GM19099 (cell line): ENCODE measurements around the gene POMT1.

ENCODE experiments used
- POLR2A ChIP-seq: IDR thresholded peaks from 3 replicates; pipeline ENCODE4 v1.6.1; 2011; ENCODE audit warnings: low read depth; ENCODE audit not compliant: insufficient read length; ENCODE audit errors: extremely low read depth

The POMT1 gene

GRCh38 chr9:131502781-131503625 lies at the start of gene POMT1:
TSS of gene POMT1 (plus strand) at chr9:131502918. CDS start at chr9:131504219, 1,301 bp downstream.
- TF ChIP-seq POLR2A, result peak; percentile 67

GRCh38 chr9:131454028-131454427 lies 48.7 kb upstream of the POMT1 start:
- no peak for TF ChIP-seq POLR2A

DNA sequence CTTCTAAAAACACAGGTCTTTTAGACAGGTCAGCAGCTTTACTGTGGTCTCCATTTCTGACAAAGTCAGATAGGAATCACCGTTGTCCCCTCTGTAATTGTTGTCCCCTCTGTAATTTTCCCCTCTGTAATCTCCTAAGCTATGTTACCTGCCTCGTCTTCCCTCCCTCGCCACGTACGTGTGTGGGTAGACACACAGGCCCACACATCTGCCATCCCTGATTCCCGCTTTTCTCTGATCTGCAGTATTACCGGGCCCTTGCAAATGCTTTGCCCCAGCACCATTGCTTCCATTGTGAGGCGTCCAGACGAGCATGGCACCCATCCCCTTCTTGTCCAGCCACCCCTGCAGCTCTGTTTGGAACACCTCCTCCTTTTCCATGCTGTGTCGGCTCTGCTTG lies 45.0 kb upstream of the POMT1 start:
- TF ChIP-seq POLR2A, result no peak

- TF ChIP-seq POLR2A, result no peak
Measured at GRCh38 chr9:131459056-131459455, 43.7 kb upstream of the POMT1 start.

GRCh38 chr9:131461166-131461565 lies 41.6 kb upstream of the POMT1 start:
- TF ChIP-seq POLR2A, result no peak

GRCh38 chr9:131464354-131465000 lies 38.2 kb upstream of the POMT1 start:
- TF ChIP-seq POLR2A, result no peak

GRCh38 chr9:131465401-131465800 lies 37.3 kb upstream of the POMT1 start:
- no peak for TF ChIP-seq POLR2A

GRCh38 chr9:131467214-131467935 lies 35.3 kb upstream of the POMT1 start:
- no peak for TF ChIP-seq POLR2A

DNA sequence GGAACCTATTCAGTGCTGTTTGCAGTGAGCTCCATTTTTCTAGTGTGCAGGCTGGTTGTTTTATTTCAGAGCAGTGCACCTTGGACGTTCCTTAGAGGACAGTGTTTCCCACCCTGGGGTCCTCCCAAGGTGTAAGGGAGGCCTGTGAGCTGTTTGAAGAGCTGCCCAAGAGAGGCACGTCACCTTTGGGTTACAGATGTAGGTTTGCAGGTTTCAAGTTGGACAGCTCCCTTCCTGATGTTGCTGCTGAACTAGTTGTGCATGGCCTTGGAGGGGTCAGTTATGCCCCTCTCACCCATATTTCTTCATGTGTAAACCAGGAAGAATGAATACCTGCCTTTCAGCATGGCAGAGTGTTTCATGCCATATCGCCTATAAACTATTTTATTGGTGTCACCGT lies 34.7 kb upstream of the POMT1 start:
- TF ChIP-seq POLR2A, result no peak

- TF ChIP-seq POLR2A, result no peak
Measured at GRCh38 chr9:131469356-131469755, 33.4 kb upstream of the POMT1 start.

DNA sequence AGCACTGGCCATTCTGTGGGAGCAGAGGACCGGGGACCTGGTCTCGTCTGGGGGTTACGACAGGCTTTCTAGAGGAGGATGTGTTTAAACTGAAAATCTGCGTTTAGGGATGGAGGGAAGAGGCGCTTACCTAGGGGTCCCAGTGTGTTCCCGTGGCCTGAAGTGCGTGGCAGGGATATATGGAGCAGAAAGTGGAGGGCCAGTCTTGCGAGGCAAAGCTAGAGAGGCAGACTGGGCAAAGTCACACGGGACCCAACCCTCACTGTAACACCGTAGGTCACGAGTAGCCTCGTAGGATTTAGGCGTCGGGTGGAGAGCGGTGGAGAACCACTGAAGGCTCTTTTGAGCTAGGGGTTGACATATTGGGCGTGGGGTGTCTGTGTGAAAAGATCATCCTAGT lies 32.8 kb upstream of the POMT1 start:
- TF ChIP-seq POLR2A, result no peak

DNA sequence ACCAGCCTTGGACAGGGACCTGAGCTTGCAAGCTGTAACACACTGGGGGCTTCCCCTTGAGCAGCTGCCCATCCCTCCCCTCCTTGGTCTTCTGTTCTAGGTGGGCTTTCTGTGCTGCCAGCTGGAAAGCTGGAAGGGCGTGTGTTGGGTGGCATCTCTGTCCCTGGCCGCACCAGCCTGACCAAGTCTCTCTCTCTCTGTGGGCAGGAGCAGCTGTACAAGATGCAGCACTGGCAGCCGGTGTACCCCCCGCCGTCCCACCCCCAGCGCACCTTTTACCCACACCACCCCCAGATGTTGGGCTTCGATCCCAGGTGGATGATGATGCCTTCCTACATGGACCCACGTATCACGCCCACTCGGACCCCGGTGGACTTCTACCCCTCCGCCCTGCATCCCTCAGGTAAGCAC lies 32.1 kb upstream of the POMT1 start:
- no peak for TF ChIP-seq POLR2A

GRCh38 chr9:131473198-131473885 lies 29.4 kb upstream of the POMT1 start:
- TF ChIP-seq POLR2A, result no peak

DNA sequence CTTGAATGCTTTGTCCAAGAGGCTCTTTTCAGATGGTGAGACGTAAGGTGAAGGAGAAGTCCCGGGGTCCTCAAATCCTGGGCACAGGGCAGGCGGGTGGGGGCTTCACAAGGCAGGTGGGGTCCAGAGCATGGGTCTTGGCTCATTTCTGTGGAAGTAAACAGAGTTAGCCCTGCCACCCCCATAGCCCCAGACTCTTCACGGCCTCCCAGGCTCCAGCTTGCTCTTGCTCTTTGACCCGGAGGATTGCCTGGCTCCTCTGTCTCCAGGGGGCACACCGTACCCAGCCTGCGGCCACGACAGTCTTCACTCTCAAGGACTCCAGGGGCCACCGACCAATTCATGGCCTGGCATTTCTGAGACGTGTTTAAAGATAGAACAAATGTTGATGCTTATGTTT lies 28.8 kb upstream of the POMT1 start:
- TF ChIP-seq POLR2A, result no peak

DNA sequence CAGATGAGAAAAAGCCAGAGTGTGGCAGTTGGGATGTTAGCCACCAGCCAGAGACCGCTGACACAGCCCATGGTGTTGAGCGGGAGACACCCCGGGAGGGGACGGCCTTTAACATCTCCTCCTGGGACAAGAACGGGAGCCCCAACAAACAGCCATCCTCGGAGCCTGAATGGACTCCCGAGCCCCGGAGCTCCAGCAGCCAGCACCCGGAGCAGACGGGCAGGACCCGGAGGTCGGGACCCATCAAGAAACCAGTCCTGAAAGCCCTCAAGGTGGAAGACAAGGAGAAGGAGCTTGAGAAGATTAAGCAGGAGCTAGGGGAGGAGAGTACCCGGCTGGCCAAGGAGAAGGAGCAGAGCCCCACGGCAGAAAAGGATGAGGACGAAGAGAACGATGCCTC lies 28.0 kb upstream of the POMT1 start:
- no peak for TF ChIP-seq POLR2A

- no peak for TF ChIP-seq POLR2A
Measured at GRCh38 chr9:131475111-131475955, 27.4 kb upstream of the POMT1 start.
